HG02973 (cell line): Measurements from ENCODE around the gene GPR160.

ENCODE experiments used
- ATAC-seq: cut with Tn5 transposase; IDR thresholded peaks from one replicate; pipeline ENCODE4 v1.9.1; 2021; ENCODE audit warnings: moderate library complexity; ENCODE audit not compliant: unreplicated experiment

Gene GPR160

DNA sequence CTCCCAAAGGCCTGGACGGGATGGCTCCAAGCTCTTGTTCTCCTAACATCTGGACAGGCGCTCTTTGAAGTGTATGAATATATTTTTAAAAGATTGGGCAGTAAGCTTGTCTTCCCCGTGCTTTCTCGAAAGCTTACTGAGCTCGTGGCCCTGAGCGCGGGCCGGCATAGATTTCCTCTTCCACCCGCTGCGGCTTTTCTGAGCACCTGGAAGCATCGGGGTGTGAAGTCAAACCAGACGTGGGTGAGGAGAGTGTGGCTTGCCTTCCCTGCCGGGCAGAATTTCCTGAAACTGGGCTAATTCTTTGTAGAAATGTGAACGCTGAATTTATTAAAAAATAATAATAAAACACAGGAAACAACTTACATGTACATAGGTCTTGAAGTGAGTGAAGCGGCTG is 25.9 kb downstream of the GPR160 start:
- no peak for ATAC-seq

GRCh38 chr3:170064108-170064507 is 26.3 kb downstream of the GPR160 start:
- no peak for ATAC-seq

- ATAC-seq: no peak
Observed at GRCh38 chr3:170075441-170076091, 37.8 kb downstream of the GPR160 start.

GRCh38 chr3:170076715-170077238 is 39.0 kb downstream of the GPR160 start:
- ATAC-seq: no peak

DNA sequence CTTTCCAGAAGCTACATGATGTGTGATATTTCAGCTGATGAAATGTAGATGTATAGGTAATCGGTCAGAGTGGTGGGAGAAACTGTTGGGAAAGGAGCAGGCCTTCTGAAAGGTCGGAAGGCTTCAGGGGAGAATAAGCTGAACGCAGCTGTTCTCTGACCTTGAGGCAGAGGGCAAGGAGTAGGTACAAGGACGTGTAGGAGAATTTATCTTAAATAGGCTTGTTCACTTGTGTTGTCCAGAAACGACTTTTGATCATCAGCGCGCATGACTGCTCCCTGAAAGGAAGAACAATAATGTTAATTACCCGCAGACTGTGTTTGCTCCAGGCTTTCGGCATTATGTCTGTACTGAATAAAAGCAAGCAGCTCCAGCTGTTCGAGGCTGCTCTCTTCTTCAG is 39.6 kb downstream of the GPR160 start:
- no peak for ATAC-seq

GRCh38 chr3:170078620-170079281 is 41.0 kb downstream of the GPR160 start:
- ATAC-seq: no peak

DNA sequence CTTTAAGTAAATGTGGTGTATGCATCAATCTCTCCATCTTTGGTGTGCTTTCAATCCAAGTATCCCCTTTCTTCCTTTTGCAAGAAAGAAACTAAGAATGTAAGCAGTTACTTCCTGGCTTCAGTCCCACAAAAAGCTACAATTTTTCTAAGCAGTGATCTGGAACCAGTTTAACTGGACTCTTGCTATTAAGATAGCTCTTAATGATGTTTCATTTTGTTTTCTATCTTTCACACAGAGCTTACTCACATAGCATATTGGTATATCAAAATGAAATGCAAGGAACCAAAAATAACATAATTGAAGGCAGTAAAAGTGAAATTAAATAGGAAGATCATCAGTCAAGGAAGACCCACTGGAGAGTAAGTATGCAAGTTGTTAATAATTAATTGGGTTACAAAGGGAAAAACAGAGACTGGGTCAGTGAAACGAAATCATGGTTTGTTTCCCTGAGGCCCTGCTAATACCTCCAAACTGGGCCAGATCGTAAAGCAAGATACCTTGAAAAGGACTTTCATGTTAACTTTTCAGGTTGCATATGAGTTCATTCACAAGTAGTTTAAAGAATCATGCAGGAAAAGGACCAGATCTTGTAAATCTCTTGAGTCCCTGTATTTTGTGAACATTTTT is 41.9 kb downstream of the GPR160 start:
- ATAC-seq: no peak

GRCh38 chr3:170080605-170081004 is 42.8 kb downstream of the GPR160 start:
- no peak for ATAC-seq

GRCh38 chr3:170081079-170081741 is 43.4 kb downstream of the GPR160 start:
- no peak for ATAC-seq

- no peak for ATAC-seq
Observed at GRCh38 chr3:170083343-170083742, 45.5 kb downstream of the GPR160 start.

DNA sequence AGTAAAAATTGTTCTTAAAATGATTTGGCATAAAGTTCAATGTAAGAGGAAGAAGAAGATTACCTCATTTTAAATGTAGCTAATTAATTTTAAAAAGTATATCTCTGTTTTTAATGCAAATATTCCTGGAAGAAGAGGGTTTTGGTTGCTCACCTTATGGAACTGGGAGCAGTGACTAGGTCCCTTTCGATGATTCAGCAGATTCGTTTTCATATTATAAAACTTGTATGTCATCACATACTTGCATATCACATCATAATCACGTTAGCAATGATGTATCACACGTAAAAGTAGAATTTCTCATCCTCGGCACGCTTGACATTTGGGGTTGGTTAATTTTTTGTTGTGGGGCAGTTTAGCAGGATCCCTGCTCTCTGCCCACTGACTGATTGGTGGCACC is 47.6 kb downstream of the GPR160 start:
- no peak for ATAC-seq

DNA sequence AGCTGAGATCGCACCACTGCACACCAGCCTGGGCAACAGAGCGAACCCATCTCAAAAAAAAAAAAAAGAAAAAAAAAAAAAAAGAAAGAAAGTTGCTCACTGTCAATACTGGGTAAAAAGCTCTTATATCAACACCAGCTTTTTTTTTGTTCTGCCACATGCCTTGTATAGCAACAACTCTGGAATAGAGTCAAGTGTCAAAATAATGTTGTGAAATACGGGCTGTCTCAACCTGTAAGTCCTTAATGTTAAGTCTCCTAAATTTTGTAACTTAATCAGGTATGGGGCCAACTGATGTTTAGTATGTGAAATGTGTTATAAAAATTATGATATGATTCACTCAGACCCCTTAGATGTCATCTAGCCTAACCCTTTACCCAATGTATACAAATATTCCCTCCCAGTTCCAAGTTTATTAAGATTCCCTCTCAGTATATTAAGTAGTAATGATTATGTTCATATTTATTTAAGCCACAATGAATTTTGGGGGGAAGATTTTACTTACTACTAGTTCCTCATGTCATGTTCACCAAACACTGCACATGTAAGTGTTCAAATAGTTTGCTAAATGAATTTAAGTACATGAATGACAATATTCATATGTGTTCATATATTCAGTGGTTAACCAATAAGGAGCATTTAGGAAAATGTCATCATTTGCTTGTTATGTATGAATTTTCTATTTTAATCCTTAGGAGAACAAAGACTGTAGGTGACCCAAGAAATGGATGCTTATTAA is 52.2 kb downstream of the GPR160 start:
- ATAC-seq: no peak

DNA sequence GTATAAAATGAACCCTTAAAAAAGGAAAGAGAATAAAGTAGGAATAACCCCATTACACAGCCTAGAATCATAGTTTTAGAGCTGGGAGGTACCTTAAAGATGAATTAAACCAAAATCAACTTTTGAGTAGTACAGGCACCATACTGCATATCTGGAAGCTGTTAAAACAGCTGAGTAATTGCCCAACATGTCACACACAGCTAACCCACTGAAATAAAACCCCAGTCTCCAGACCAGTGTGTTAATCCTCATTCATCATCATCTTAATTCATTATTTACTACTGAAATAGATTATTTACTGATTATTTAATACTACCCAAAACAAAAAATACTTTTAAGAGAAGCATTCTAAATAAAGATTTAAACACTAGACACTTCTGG is 52.8 kb downstream of the GPR160 start:
- no peak for ATAC-seq

DNA sequence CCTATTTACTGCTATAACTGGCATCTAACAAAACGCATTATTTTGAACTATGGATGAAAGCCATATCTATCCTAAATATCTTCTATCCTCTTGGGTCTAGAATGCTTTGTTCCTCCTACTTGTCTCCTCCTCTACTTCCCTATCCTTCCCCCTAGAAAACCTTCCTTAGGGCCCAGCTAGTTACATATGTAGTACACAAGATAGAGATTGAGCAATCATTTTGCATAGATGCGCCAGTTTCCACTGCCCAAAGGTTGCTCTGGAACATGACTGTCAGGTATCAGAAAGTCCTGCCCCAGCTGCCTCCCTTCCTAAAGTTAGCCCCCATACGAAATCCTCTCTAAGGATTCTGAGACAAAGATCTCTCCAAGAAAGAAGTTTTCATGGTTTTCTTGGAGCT is 55.1 kb downstream of the GPR160 start:
- no peak for ATAC-seq

DNA sequence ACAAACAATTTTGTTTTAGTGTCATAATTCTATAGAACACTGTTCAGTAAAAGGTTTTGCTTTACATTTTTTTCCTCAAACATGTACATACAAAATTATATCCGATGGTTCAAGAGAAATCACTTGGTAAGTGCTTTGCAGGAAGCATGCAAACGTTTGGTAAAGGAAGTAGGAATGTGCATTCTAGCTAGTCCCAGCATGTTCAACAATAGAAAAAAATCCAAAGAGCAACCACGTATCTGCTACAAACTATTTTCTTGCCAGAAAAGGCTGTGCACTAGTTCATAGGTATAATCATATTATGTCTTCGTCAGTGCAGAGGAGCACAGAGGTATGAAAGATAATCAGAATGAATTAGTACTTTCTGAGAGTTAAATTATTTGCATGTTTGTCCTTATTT is 58.0 kb downstream of the GPR160 start:
- ATAC-seq: no peak

- no peak for ATAC-seq
Observed at GRCh38 chr3:170096342-170096741, 58.5 kb downstream of the GPR160 start.

DNA sequence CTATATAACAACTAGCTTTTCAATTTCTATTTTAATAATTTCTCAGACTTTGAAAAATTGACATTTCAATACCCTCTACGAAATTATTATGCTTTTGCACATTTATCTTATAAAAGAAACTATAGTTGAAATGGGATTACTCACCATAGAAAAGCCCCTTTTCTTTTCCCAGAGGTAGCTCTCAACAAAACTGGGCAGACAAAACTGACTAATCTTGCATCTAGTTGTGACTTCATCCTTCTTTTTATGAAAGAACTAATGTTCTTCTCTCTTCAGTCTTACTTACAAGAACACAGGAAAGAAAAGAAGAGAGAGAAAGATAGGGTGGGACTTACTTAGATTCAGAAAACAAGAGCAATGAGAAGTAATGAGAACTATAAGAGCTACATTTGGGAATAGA is 61.0 kb downstream of the GPR160 start:
- no peak for ATAC-seq

- no peak for ATAC-seq
Observed at GRCh38 chr3:170100944-170101343, 63.1 kb downstream of the GPR160 start.

- no peak for ATAC-seq
Observed at GRCh38 chr3:170102431-170102830, 64.6 kb downstream of the GPR160 start.

DNA sequence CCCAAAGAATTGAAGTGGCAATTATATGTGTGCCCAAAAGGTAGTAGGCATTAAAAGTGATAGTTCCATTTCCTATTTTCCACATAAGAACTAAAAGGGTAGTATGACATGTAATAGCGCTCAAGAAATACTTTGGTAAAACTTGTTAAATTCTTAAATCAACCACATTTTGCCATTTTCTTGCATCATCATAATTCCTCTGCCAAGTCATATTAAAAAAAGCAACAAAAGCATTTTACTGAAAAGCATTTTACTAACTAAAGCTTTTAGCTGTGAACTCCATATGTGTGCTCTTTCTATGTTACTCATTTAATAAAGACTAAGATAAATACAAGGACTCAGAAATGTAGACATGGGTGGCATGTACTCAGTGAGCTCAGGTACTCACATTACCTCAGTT is 70.1 kb downstream of the GPR160 start:
- no peak for ATAC-seq

GRCh38 chr3:170108955-170109354 is 71.2 kb downstream of the GPR160 start:
- no peak for ATAC-seq
